ENCODE measurements around the gene YBX2.
"Not testable (repeated sequence)": the region's sequence is repeated elsewhere in the genome, so short reads cannot be mapped to it uniquely, and the experiment has no call there.

YBX2 gene

GRCh38 chr17:7294614-7295153, at the start of gene YBX2:
Gene YBX2 (minus strand): TSS chr17:7294639. CDS start chr17:7294500, 139 bp downstream.
- DNase-seq, result peak; percentile 79

- DNase-seq, result no peak
These were observed 48.8 kb upstream of the YBX2 start for GRCh38 chr17:7343250-7343649.

GRCh38 chr17:7341842-7342241, 47.4 kb upstream of the YBX2 start:
- DNase-seq, result no peak

- no peak for DNase-seq
These were observed 45.7 kb upstream of the YBX2 start for GRCh38 chr17:7340179-7340578.

- not testable (repeated sequence) for DNase-seq
These were observed 43.2 kb upstream of the YBX2 start for GRCh38 chr17:7337600-7337999.

- peak; percentile 86 for DNase-seq
These were observed 42.1 kb upstream of the YBX2 start, which contains the start of gene ACAP1 for GRCh38 chr17:7336240-7337175. Gene ACAP1 (plus strand): TSS chr17:7336529. CDS start chr17:7336735, 206 bp downstream.

GRCh38 chr17:7335765-7336164, 41.3 kb upstream of the YBX2 start:
- not testable (repeated sequence) for DNase-seq

GRCh38 chr17:7334938-7335538, 40.6 kb upstream of the YBX2 start:
- no peak for DNase-seq

- DNase-seq, result not testable (repeated sequence)
These were observed 38.2 kb upstream of the YBX2 start for GRCh38 chr17:7332600-7333069.

GRCh38 chr17:7332111-7332510, 37.7 kb upstream of the YBX2 start:
- DNase-seq, result no peak

GRCh38 chr17:7330638-7331015, 36.2 kb upstream of the YBX2 start:
- DNase-seq, result no peak

GRCh38 chr17:7329997-7330637, 35.7 kb upstream of the YBX2 start:
- DNase-seq, result peak; percentile 82

- DNase-seq, result peak; percentile 96
These were observed 35.0 kb upstream of the YBX2 start for GRCh38 chr17:7329374-7329996.

GRCh38 chr17:7328840-7329373, 34.5 kb upstream of the YBX2 start, which contains the start of gene NEURL4:
Gene NEURL4 (minus strand): TSS chr17:7329335. CDS start chr17:7329312, 23 bp downstream.
- no peak for DNase-seq

GRCh38 chr17:7328009-7328408, 33.6 kb upstream of the YBX2 start:
- DNase-seq, result no peak

- DNase-seq, result no peak
These were observed 33.1 kb upstream of the YBX2 start for GRCh38 chr17:7327501-7327900.

- no peak for DNase-seq
These were observed 32.6 kb upstream of the YBX2 start for GRCh38 chr17:7327056-7327455.

- no peak for DNase-seq
These were observed 31.7 kb upstream of the YBX2 start for GRCh38 chr17:7326186-7326585.

- no peak for DNase-seq
These were observed 30.6 kb upstream of the YBX2 start for GRCh38 chr17:7325031-7325528.

GRCh38 chr17:7324438-7324779, 30.0 kb upstream of the YBX2 start:
- no peak for DNase-seq

- DNase-seq, result peak; percentile 72
These were observed 29.4 kb upstream of the YBX2 start for GRCh38 chr17:7323731-7324437.
